Esophagus squamous epithelium (tissue), 4 donors: ENCODE results near the gene RABGAP1L.

Experiments used
- CTCF ChIP-seq, 6 experiments: fragments of 450-650 bp in 4 of 6; fragments of 200-600 bp in 2 of 6; sonication (generic) in 2 of 6; IDR thresholded peaks; one replicate each; pipeline ENCODE4 v1.5.1; 2016 to 2019; ENCODE audit warnings: antibody characterized with exemption in 6 of 6, mild to moderate bottlenecking in 4 of 6, moderate library complexity in 4 of 6
- POLR2A ChIP-seq, 4 donors: fragments of 450-650 bp; IDR thresholded peaks; one replicate each; pipeline ENCODE4 v1.6.1; 2017; ENCODE audit warnings: antibody characterized with exemption in 4 of 4, mild to moderate bottlenecking in 4 of 4, moderate library complexity in 3 of 4

DNA sequence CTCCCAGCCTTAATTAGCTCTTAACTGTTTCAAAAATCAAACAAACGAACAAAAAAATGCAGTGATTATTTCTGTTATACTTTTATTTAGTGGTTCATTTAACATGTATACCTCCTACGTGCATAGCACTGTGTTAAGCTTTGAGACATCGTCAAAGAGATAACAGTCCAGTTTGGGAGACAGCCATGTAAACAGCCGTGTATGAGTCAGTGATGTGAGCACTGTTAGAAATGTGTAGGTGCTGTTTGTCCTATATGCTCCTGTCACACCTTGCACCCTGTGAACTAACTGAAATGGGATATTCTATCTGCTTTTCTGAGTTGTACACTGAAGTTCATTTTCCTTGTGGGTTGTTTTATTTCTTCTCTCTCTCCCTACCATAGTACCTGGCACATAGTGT lies 730.7 kb downstream of the RABGAP1L start:
- TF ChIP-seq CTCF (IDR thresholded peaks at IDR 0.05) (no peak), POLR2A (IDR thresholded peaks at IDR 0.05) (no peak)
